Endothelial cell of umbilical vein (primary cell): ENCODE results near the gene HK1.

Experiments used
- EZH2 ChIP-seq: IDR thresholded peaks from 2 replicates; pipeline ENCODE4 v1.6.1; 2012; ENCODE audit warnings: borderline replicate concordance, low read depth, mild to moderate bottlenecking, moderate library complexity, low read length, inconsistent platforms; ENCODE audit not compliant: severe bottlenecking
- FOS ChIP-seq: IDR thresholded peaks from 2 replicates; pipeline ENCODE4 v1.6.1; 2011; ENCODE audit warnings: mild to moderate bottlenecking, low read length, moderate library complexity, borderline replicate concordance; ENCODE audit not compliant: insufficient read depth
- GATA2 ChIP-seq: IDR thresholded peaks from 2 replicates; pipeline ENCODE4 v1.7.0; 2011; ENCODE audit warnings: low read depth, mild to moderate bottlenecking, moderate library complexity, mixed read lengths, low read length; ENCODE audit not compliant: insufficient read length, insufficient read depth
- JUN ChIP-seq: IDR thresholded peaks from 2 replicates; pipeline ENCODE4 v1.6.1; 2011; ENCODE audit warnings: borderline replicate concordance, low read depth; ENCODE audit not compliant: insufficient read length, insufficient read depth
- MYC ChIP-seq: IDR thresholded peaks from one replicate; pipeline ENCODE4 v1.6.1; 2011; ENCODE audit warnings: mild to moderate bottlenecking, low read depth, low read length
- POLR2A ChIP-seq: IDR thresholded peaks from 2 replicates; pipeline ENCODE4 v1.6.1; 2012; ENCODE audit warnings: low read depth, mild to moderate bottlenecking, control low read depth, low read length
- POLR2AphosphoS5 ChIP-seq: IDR thresholded peaks from 2 replicates; pipeline ENCODE4 v1.6.1; 2012; ENCODE audit warnings: low read depth, mild to moderate bottlenecking, control low read depth, low read length, moderate library complexity; ENCODE audit not compliant: insufficient read depth
- TF ChIP-seq, protein P1 (sequence below), 2 donors: IDR thresholded peaks; 1 replicate in 1 of 2; 2 replicates in 1 of 2; pipeline ENCODE4 v1.5.1; 2011; ENCODE audit warnings: low read length in 2 of 2, mild to moderate bottlenecking in 2 of 2, moderate library complexity in 2 of 2, control low read depth in 1 of 2, inconsistent platforms in 1 of 2, low read depth in 1 of 2; ENCODE audit not compliant: insufficient read depth in 1 of 2; ENCODE audit errors: extremely low read depth in 1 of 2
- TF ChIP-seq, protein P2 (sequence below): IDR thresholded peaks from 2 replicates; pipeline ENCODE4 v1.6.1; 2011; ENCODE audit not compliant: insufficient read depth, insufficient read length

DNA sequence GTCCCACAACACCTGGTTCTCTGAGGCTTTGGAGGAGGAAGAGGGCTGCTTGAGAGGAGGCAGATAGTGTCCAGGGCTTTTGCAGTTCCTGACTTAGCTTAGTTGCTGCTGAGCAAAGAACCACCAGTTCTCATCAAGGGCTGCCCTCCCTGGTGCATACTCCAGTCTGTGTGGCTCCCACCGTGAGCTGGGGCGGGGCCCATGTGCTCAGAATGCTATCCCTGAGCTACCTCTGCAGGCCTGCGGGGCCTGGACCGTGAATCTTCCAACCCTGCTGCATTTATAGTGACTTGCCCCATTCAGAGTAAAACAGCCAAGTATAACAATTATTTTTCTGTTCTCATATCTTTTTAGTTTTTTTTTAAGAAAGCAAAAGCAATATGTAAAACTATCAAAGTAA, 89.2 kb downstream of the HK1 start:
- TF ChIP-seq JUN (no peak), EZH2 (no peak), POLR2A (no peak), POLR2AphosphoS5 (no peak), MYC (no peak), GATA2 (no peak), FOS (no peak)
- TF ChIP-seq, protein P1, sequence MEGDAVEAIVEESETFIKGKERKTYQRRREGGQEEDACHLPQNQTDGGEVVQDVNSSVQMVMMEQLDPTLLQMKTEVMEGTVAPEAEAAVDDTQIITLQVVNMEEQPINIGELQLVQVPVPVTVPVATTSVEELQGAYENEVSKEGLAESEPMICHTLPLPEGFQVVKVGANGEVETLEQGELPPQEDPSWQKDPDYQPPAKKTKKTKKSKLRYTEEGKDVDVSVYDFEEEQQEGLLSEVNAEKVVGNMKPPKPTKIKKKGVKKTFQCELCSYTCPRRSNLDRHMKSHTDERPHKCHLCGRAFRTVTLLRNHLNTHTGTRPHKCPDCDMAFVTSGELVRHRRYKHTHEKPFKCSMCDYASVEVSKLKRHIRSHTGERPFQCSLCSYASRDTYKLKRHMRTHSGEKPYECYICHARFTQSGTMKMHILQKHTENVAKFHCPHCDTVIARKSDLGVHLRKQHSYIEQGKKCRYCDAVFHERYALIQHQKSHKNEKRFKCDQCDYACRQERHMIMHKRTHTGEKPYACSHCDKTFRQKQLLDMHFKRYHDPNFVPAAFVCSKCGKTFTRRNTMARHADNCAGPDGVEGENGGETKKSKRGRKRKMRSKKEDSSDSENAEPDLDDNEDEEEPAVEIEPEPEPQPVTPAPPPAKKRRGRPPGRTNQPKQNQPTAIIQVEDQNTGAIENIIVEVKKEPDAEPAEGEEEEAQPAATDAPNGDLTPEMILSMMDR (IDR thresholded peaks at IDR 0.05; ENCODE audit: extremely low read depth in 1 of 2, insufficient read depth in 1 of 2, low read depth in 1 of 2, low read length in 2 of 2): no peak
- TF ChIP-seq, protein P2, sequence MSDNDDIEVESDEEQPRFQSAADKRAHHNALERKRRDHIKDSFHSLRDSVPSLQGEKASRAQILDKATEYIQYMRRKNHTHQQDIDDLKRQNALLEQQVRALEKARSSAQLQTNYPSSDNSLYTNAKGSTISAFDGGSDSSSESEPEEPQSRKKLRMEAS: no peak
